HG02970 (cell line): Measurements from ENCODE around the gene CSMD2.

Experiments
- ATAC-seq: cut with Tn5 transposase; IDR thresholded peaks from one replicate; pipeline ENCODE4 v1.9.1; 2021; ENCODE audit warnings: mild to moderate bottlenecking, moderate library complexity, moderate number of reproducible peaks; ENCODE audit not compliant: unreplicated experiment, low FRiP score

CSMD2 gene

DNA sequence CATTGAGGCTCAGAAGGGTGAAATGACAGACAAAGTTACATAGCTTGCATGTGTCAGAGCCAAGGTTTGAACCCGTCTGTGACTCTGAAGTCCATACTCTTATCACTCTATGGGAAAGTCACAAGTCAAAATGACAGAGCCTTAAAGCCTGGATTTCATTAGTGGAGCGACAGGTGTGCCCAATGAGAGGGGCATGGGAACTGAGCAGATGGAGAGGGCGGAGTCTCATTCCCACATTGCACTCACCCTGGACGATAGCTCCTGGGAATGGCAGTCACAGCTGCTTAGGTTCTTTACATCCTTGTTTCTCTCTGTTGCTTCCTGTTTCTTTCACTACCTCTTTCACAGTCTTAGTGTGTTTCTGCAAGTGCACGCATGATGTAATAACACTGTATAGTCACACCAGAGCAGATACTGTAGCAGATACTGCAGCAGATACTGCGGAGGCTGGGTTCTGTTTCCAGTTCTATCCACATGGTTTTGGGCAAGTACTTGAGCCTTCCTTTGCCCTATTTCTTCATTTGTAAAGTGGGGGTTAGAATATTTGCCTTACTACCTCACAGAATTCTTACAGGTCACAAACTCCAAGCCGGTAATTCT is 565.4 kb downstream of the CSMD2 start:
- no peak for ATAC-seq

DNA sequence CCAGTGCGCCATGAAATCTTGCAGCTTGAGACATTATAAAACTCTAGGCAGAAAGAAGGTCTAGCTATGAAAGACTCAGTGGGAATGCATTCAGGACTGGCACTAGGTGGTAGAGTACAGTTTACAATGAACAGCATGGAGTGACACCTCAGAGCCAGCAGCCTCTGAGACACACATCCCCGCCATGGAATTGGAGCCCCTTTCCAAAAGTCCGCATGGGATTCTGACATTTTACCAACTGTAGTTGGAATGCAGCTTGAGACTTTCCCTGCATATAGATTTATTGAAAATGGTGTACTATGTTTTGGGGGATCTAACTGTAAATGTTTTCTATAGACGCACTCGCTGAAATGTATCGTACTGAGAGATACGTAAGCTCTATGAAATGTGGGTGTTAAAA is 576.3 kb downstream of the CSMD2 start:
- ATAC-seq: no peak

DNA sequence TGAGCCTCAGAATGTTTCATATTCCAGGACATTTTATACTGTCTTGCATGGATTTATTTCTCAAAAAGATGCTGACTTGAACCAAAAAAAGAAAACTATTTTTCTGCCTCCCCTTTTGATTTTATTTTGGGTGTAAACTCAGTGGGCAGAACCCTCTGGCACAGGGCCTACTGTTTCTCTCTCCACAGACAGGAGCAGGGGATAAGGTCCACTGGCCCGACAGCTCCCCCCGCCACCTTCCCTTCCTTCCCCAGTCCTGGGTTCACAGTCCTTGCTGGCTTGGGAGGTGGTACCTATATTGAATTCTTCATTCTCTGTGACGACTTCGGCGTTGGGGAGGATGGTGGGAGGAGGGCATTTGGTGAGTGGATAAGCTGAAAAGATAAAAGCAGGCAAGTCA is 578.2 kb downstream of the CSMD2 start:
- no peak for ATAC-seq

GRCh38 chr1:33586106-33586505 is 578.9 kb downstream of the CSMD2 start:
- no peak for ATAC-seq

GRCh38 chr1:33583567-33583966 is 581.5 kb downstream of the CSMD2 start:
- ATAC-seq: no peak

DNA sequence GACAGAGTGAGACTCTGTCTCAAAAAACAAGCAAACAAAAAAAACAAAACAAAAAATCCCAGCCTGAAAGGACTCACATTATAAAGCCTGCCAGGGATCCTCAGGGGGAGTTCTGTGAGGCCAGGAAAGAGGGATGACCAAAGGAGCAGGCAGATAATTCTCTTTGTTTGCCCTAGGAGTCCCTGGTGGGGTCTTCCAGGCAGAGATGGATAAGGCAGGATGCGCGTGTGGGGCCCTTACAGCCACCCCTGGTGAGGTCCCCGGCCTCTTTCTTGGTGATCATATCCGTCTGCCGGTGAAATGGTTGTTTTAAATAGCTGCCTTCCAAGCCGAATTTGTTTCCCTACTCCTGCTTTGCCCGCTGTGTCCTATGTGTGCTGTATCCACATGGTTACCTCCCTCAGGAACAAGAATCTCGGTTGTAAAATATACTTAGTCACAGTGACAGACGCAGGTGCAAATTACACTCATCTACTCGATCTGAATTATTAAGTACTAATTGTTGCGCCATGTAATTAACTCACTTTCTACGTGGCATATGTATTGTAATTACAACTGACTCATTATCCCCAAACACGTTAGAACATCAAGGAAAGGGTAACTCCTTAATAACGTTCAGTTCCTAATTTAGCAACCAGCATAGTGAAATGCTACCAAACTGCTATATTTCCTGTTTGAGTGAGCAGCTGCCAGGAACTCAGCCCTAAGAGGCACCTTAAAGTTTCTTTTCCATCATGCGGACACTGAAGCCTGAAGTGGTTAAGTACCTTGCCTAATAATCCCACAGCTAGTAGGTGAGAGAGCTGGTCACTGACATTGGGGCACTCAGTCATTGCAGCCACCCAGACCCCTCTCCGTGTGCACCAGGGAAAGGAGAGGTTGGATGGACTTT is 586.2 kb downstream of the CSMD2 start:
- no peak for ATAC-seq

GRCh38 chr1:33577663-33578062 is 587.4 kb downstream of the CSMD2 start:
- no peak for ATAC-seq

GRCh38 chr1:33576821-33577599 is 588.0 kb downstream of the CSMD2 start:
- ATAC-seq: no peak

DNA sequence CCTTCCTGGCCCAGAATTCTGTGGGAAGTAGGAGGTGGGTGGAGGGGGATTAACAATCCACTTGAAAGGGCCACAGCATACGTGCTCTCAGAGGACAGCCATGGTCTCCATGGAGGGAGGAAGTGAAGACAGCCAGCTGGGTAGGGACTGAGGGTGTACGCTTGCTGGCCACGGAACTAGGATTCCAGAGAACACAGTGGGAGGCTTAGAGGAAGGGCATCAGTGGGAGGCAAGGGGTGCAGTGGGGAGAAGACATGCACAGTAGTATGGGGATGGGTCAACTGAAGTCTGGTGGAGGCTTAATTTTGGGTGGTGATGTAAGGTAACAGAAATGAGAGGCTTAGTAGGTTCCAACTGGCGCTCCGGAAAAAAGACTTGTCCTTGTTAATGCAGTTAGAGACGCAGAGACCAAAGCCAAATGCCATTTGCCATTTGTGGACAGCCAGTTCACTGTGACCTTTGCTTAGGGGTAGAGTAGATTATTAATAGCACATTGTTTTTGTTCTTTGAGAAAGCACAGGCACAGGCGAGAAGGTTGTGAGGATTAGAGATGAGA is 589.6 kb downstream of the CSMD2 start:
- no peak for ATAC-seq

DNA sequence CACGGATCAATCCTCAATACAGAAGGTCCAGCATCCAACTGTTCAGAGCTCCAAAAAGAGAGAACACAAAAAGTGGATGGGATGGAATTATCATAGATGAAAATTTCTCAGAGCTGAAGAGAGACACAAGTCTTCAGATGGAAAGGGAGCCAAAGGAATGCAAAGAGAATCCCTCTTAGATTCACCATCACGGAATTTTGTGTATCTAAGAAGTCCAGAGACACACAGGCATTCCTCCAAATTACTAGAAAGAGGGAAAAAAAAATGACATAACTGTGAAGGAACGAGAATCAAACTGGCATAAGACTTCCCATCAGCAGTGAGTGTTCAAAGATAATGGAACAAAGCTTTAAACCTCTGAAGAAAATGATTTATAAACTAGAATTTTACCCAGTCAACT is 591.4 kb downstream of the CSMD2 start:
- no peak for ATAC-seq

DNA sequence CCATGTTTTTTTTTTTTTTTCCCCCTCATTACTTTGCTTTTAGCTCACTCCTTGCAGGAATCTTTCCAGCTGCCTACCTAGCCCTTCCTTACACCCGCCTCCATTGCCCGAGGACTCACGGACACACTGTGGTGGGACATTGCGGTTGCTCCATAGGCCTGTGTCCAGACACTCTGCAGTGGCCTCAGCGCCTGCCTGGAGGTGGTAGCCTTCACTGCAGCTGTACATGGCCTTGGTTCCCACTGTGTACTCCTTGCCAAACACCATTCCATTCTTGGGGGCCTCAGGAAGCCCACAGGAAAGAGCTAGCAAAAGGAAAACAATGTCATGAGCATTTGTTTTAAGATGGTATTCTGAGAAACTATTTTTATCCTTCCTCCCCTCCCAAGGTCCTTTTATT is 592.6 kb downstream of the CSMD2 start:
- ATAC-seq: no peak

- no peak for ATAC-seq
These were observed 595.7 kb downstream of the CSMD2 start for GRCh38 chr1:33569331-33569730.

DNA sequence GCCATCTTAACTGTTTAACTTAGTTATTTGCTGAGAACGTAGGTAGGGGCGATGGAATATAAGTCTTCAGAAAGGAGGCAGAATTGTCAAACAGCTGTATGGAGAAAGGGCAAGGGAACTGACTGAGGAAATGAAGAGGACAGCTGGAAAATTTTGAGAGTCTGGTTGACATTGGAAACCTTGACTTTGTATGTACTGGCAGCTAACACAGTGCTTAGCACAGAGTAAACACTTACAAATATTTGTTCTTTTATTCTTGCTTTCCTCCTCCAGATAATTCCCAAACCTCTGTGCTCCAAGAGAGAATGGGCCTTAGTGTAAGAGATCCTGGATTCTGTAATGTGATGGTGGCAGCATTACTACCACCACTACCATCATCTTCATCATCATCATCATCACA is 601.3 kb downstream of the CSMD2 start:
- ATAC-seq: no peak

GRCh38 chr1:33562563-33562962 is 602.5 kb downstream of the CSMD2 start:
- ATAC-seq: no peak

DNA sequence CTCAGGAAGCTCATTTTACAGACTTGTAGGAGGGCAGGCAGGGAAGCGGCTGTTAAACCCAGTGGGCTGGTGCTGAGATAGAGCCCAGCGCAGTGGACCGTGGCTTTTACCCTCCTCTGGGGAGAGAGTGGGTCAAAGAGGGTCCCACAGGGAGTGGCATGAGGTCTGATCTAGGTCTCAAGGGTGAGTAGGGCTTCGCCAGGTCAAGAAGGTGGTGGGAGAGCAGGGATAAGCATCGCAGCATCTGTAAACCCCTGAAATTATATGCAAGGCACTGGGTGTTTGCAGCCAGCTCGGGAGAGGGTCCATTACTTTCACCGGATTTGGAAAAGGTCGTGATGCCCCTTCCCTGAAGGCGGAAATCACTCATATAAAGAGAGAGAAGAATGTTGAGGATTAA is 603.5 kb downstream of the CSMD2 start:
- ATAC-seq: no peak

GRCh38 chr1:33560680-33561079 is 604.4 kb downstream of the CSMD2 start:
- ATAC-seq: no peak

- no peak for ATAC-seq
These were observed 616.3 kb downstream of the CSMD2 start for GRCh38 chr1:33548721-33549120.

- ATAC-seq: no peak
These were observed 616.7 kb downstream of the CSMD2 start for GRCh38 chr1:33548319-33548718.

DNA sequence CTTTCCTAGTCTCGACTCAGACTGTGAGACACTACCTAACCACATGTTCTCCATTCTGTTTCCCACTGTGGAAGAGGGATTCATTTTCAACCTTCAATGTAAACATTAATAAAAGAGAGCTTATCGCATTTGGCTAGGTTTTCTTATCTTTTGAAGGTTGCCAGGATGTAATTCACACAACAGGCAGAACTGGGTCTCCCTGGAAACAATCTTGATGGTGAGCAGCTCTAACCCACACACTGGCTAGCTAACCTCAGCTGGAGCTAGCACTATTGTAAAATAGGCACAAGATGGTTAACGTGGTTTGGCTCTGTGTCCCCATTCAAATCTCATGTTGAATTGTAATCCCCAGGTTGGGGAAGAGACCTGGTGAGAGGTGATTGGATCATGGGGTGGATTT is 617.5 kb downstream of the CSMD2 start:
- no peak for ATAC-seq

- no peak for ATAC-seq
These were observed 623.1 kb downstream of the CSMD2 start for GRCh38 chr1:33541966-33542365.

- no peak for ATAC-seq
These were observed 627.1 kb downstream of the CSMD2 start for GRCh38 chr1:33537885-33538284.
